Thoracic aorta (tissue), 2 donors: ENCODE results near the gene UGT2A1. TPM values are rescaled to one million over a fixed set of nuclear protein-coding genes. Genes with fewer than 3 reads are reported as not detected.

Experiments used
- ATAC-seq: fragments of 150-250 bp; one replicate; pipeline ENCODE4 v1.8.0; 2017; ENCODE audit warnings: low read depth; ENCODE audit not compliant: insufficient number of reproducible peaks, low FRiP score
- DNase-seq: peaks from one replicate; pipeline ENCODE4 v3.0.0-alpha.2; 2020; ENCODE audit warnings: low spot score
- H3K27ac ChIP-seq, 2 donors: fragments of 200-600 bp; sonication (generic); 1 replicate in 1 of 2; 2 replicates in 1 of 2; pipeline ENCODE4 v1.5.1; 2016; ENCODE audit warnings: mild to moderate bottlenecking in 2 of 2, moderate library complexity in 2 of 2
- H3K27me3 ChIP-seq: fragments of 200-600 bp; sonication (generic); replicated peaks from 2 replicates; pipeline ENCODE4 v1.6.0; 2016; ENCODE audit warnings: mild to moderate bottlenecking; ENCODE audit not compliant: insufficient read depth
- H3K36me3 ChIP-seq: fragments of 200-600 bp; sonication (generic); one replicate; pipeline ENCODE4 v1.5.1; 2016
- H3K4me1 ChIP-seq, 2 donors: fragments of 200-600 bp; sonication (generic); 1 replicate in 1 of 2; 2 replicates in 1 of 2; pipeline versions ENCODE4 v1.5.1 to v1.6.0; 2016; ENCODE audit warnings: low read depth in 2 of 2, mild to moderate bottlenecking in 1 of 2; ENCODE audit not compliant: control insufficient read depth in 1 of 2
- H3K4me3 ChIP-seq: fragments of 200-600 bp; sonication (generic); 2 replicates; pipeline ENCODE4 v1.5.1; 2016; ENCODE audit warnings: mild to moderate bottlenecking
- H3K9me3 ChIP-seq: fragments of 200-600 bp; sonication (generic); 2 replicates; pipeline ENCODE4 v1.5.1; 2016
- total RNA-seq, 2 donors: library from RNA; depleted of rRNA; stranded (reverse); fragments of >200 nt; gene quantifications; one replicate each; pipeline versions ENCODE4 v1.1.0 to v1.2.3, GENCODE V29; 2016
- TF ChIP-seq, protein P1 (sequence below): fragments of 200-600 bp; sonication (generic); IDR thresholded peaks from one replicate; pipeline ENCODE4 v1.5.1; 2019; ENCODE audit warnings: antibody characterized with exemption

The UGT2A1 gene
- total RNA-seq, 2 donors from 2014 or later: not detected

DNA sequence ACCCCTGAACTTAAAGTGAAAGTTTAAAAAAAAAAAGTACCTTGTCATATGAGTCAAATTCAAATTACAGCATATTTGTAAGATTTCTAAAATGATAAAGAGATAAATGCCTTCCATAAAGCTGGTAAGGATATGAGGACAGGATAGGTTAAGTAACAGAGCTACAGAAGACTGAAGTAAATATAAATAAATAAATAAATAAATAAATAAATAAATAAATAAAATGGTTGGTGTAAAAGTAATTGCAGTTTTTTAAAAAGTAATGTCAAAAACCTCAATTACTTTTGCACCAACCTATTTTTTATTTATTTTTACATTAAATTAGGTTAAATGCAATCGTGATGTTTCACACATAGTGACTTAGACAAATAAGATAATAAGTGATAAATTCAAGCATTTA lies 75.8 kb downstream of the UGT2A1 start:
- ATAC-seq (no peak), DNase-seq (no peak)
- TF ChIP-seq, protein P1, sequence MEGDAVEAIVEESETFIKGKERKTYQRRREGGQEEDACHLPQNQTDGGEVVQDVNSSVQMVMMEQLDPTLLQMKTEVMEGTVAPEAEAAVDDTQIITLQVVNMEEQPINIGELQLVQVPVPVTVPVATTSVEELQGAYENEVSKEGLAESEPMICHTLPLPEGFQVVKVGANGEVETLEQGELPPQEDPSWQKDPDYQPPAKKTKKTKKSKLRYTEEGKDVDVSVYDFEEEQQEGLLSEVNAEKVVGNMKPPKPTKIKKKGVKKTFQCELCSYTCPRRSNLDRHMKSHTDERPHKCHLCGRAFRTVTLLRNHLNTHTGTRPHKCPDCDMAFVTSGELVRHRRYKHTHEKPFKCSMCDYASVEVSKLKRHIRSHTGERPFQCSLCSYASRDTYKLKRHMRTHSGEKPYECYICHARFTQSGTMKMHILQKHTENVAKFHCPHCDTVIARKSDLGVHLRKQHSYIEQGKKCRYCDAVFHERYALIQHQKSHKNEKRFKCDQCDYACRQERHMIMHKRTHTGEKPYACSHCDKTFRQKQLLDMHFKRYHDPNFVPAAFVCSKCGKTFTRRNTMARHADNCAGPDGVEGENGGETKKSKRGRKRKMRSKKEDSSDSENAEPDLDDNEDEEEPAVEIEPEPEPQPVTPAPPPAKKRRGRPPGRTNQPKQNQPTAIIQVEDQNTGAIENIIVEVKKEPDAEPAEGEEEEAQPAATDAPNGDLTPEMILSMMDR: no peak
- Histone ChIP-seq H3K27ac (no peak overlapping the region), H3K4me3 (no peak overlapping the region), H3K27me3 (no peaks in the 10 kb centered on the region), H3K36me3 (no peaks in the 10 kb centered on the region), H3K4me1 (no peaks in the 10 kb centered on the region), H3K9me3 (no peaks in the 10 kb centered on the region)

DNA sequence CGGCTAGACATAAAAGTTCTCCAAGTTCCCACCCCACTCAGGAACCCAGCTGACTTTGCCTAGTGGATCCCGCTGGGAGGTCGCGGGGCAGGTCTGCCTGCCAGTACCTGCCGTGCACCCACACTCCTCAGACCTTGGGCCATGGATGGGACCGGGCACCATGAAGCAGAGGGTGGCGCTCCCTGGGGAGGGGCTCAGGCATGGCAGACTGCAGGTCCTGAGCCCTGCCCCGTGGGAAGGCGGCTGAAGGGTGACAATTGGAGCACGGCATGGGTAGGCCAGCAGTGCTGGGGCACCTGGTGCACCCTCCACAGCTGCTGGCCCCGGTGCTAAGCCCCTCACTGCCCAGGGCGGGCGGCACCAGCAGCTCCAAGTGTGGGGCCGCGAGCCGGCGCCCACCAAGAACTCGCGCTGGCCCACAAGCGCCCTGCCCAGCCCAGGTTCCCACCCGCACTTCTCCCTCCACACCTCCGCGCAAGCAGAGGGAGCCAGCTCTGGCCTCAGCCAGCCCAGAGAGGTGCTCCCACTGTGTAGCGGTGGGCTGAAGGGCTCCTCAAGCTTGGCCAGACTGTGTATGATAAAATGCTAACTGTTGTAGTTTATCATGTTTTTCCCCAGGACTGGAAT lies 76.7 kb downstream of the UGT2A1 start:
- Histone ChIP-seq H3K4me1 (no peaks in the 10 kb centered on the region), H3K27me3 (no peaks in the 10 kb centered on the region), H3K36me3 (no peaks in the 10 kb centered on the region), H3K27ac (no peak overlapping the region), H3K4me3 (no peak overlapping the region), H3K9me3 (no peaks in the 10 kb centered on the region)
- TF ChIP-seq, protein P1: no peak
- no peak for DNase-seq
- no peak for ATAC-seq

DNA sequence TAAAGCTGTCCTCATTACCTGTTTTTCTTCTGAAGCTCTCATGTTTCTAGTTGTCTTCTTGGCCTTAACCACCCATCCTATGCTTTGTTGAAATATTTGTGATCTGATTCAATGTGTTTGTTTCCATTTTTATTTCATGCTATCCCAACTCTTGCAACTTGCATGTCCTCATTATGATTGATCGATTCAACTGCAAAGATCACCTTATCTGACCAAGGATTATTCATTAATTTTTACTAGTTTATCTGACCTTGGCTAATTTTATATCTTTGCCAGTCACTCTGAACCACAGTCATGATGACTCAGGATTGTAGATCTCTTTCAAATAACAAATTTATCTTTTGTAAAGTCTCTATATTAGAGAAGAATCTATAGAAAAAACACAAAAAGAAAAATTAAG lies 84.3 kb downstream of the UGT2A1 start:
- no peak overlapping the region for H3K27ac ChIP-seq
- ATAC-seq: no peak
- H3K36me3 ChIP-seq: no peaks in the 10 kb centered on the region
- no peak overlapping the region for H3K4me3 ChIP-seq
- no peaks in the 10 kb centered on the region for H3K27me3 ChIP-seq
- no peaks in the 10 kb centered on the region for H3K4me1 ChIP-seq
- TF ChIP-seq, protein P1: no peak
- H3K9me3 ChIP-seq: no peaks in the 10 kb centered on the region
- DNase-seq: no peak

DNA sequence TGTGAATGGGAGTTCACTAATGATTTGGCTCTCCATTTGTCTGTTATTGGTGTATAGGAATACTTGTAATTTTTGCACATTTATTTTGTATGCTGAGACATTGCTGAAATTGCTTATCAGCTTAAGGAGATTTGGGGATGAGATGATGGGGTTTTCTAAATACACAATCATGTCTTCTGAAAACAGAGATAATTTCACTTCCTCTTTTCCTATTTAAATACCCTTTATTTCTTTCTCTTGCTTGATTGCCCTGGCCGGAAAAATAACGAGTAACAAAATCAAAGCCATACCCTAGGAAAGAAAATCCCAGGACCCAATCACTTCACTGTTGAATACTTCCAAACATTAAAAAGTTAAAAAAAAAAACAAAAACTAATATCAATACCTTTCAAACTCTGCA lies 89.6 kb downstream of the UGT2A1 start:
- ATAC-seq: no peak
- Histone ChIP-seq H3K27ac (no peak overlapping the region), H3K4me3 (no peak overlapping the region), H3K27me3 (no peaks in the 10 kb centered on the region), H3K36me3 (no peaks in the 10 kb centered on the region), H3K4me1 (no peaks in the 10 kb centered on the region), H3K9me3 (no peaks in the 10 kb centered on the region)
- DNase-seq: no peak
- TF ChIP-seq, protein P1: no peak

DNA sequence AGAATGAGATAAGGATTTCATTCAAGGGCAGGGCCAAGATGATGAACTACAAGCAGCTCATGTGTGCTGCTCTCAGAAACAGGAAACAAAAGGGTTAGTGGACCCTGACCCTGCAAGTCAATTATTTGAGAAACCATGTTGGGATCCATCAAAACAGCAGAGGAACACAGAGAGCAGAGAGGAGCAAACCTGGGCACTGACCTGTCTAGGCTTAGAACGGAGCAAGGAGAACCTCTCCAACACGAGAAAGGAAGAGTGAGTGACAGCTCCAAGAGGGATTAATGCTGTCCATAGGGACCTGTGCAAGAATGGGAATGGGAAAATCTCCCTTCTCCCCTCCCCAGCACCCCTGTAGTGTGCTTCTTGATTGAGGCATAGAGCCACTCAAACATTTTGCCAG lies 103.4 kb downstream of the UGT2A1 start:
- Histone ChIP-seq H3K4me1 (no peaks in the 10 kb centered on the region), H3K36me3 (no peaks in the 10 kb centered on the region), H3K27ac (no peak overlapping the region), H3K27me3 (no peaks in the 10 kb centered on the region), H3K4me3 (no peak overlapping the region), H3K9me3 (no peaks in the 10 kb centered on the region)
- ATAC-seq (no peak), DNase-seq (no peak)
- TF ChIP-seq, protein P1: no peak
